Testis (tissue), 2 donors: ENCODE results near the gene MSTO1.
"Not testable (repeated sequence)": the region's sequence is repeated elsewhere in the genome, so short reads cannot be mapped to it uniquely, and the experiment has no call there.

Source experiments
- CTCF ChIP-seq, 3 experiments: fragments of 450-650 bp in 2 of 3; fragments of 200-600 bp in 1 of 3; sonication (generic) in 1 of 3; IDR thresholded peaks; one replicate each; pipeline ENCODE4 v1.5.1; 2016 to 2019; ENCODE audit warnings: antibody characterized with exemption in 3 of 3, mild to moderate bottlenecking in 2 of 3, moderate library complexity in 1 of 3
- POLR2A ChIP-seq: fragments of 450-650 bp; IDR thresholded peaks from one replicate; pipeline ENCODE4 v1.6.1; 2017; ENCODE audit warnings: antibody characterized with exemption, mild to moderate bottlenecking, moderate library complexity

GRCh38 chr1:155563377-155564022 is 46.5 kb upstream of the MSTO1 start:
- not testable (repeated sequence) for TF ChIP-seq CTCF (IDR thresholded peaks at IDR 0.05); POLR2A
